ENCODE data around the gene CLEC5A.
"Not testable (repeated sequence)": the region's sequence is repeated elsewhere in the genome, so short reads cannot be mapped to it uniquely, and the experiment has no call there.

The CLEC5A gene

GRCh38 chr7:141906285-141906684 is 40.5 kb downstream of the CLEC5A start:
- no peak for DNase-seq
- 88% methylated on average over 4 of the region's 4 CpGs for WGBS (ENCODE audit: insufficient coverage)

DNA sequence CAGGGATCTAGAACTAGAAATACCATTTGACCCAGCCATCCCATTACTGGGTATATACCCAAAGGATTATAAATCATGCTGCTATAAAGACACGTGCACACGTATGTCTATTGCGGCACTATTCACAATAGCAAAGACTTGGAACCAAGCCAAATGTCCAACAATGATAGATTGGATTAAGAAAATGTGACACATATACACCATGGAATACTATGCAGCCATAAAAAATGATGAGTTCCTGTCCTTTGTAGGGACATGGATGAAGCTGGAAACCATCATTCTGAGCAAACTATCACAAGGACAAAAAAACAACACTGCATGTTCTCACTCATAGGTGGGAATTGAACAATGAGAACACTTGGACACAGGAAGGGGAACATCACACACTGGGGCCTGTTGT is 47.4 kb downstream of the CLEC5A start:
- DNase-seq; H3K9me3 ChIP-seq (ENCODE audit: control extremely low read depth in 1 of 5, control insufficient read depth in 4 of 5, insufficient read depth in 2 of 5, low read depth in 1 of 5, low read length in 4 of 5); POLR2A ChIA-PET; H3K4me1 ChIP-seq (ENCODE audit: control extremely low read depth in 1 of 4, control insufficient read depth in 4 of 4, insufficient read depth in 4 of 4, low read length in 3 of 4); H3K27me3 ChIP-seq (replicated peaks in 2 of 5; ENCODE audit: control insufficient read depth in 4 of 5, insufficient read depth in 5 of 5, low read length in 4 of 5); H3K4me3 ChIP-seq (ENCODE audit: control insufficient read depth in 1 of 7, extremely low read depth in 1 of 7, insufficient read depth in 4 of 7, low read depth in 2 of 7, low read length in 6 of 7); H3K27ac ChIP-seq (ENCODE audit: insufficient read depth in 1 of 2, low read depth in 1 of 2, low read length in 2 of 2, poor library complexity in 1 of 2, severe bottlenecking in 2 of 2); H3K36me3 ChIP-seq (ENCODE audit: control insufficient read depth in 4 of 4, insufficient read depth in 4 of 4, low read length in 3 of 4): not testable (repeated sequence)
- CTCF ChIA-PET, result interaction anchor here (0.6 kb wide), 1 partner anchor 85 kb away, joined by 3 read pairs; no protein-coding TSS in a partner anchor
- no CpG with 5 or more reads among the region's 3 CpGs for WGBS (ENCODE audit: insufficient coverage)

More at GRCh38 chr7:141906285-141906684, 40.5 kb downstream of the CLEC5A start:
- H3K4me1 ChIP-seq (ENCODE audit: control extremely low read depth in 1 of 4, control insufficient read depth in 4 of 4, insufficient read depth in 4 of 4, low read length in 3 of 4), result peaks cover 0 to 10% (median 0%) of the 10 kb centered on the region in 4 experiments
- POLR2A ChIA-PET, result no interaction called here
- H3K36me3 ChIP-seq (ENCODE audit: control insufficient read depth in 4 of 4, insufficient read depth in 4 of 4, low read length in 3 of 4), result no peaks in the 10 kb centered on the region
- no peak overlapping the region for H3K27ac ChIP-seq (ENCODE audit: insufficient read depth in 1 of 2, low read depth in 1 of 2, low read length in 2 of 2, poor library complexity in 1 of 2, severe bottlenecking in 2 of 2)
- H3K4me3 ChIP-seq (ENCODE audit: control insufficient read depth in 1 of 7, extremely low read depth in 1 of 7, insufficient read depth in 4 of 7, low read depth in 2 of 7, low read length in 6 of 7), result no peak overlapping the region
- no peaks in the 10 kb centered on the region for H3K27me3 ChIP-seq (replicated peaks in 2 of 5; ENCODE audit: control insufficient read depth in 4 of 5, insufficient read depth in 5 of 5, low read length in 4 of 5)
- CTCF ChIA-PET, result no interaction called here
- no peaks in the 10 kb centered on the region for H3K9me3 ChIP-seq (ENCODE audit: control extremely low read depth in 1 of 5, control insufficient read depth in 4 of 5, insufficient read depth in 2 of 5, low read depth in 1 of 5, low read length in 4 of 5)

DNA sequence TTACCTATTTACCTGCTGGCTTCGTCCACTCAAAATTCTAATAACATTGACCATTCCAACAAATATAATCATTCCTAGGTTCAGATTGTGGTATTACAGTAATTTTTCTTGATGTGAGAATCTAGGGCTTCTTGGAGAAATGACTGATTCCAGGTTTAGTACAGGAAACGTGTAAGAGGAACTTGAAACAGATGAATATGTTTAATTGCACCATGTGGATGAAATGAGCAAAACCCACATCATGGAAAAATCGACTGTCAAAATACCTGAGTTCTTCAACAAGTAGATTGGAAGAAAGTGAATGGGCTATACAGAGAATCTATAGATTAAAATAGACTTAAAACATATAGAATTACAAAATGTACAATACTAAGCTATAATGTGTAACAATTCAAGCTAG is 55.4 kb downstream of the CLEC5A start:
- Histone ChIP-seq H3K27ac (ENCODE audit: insufficient read depth in 1 of 2, low read depth in 1 of 2, low read length in 2 of 2, poor library complexity in 1 of 2, severe bottlenecking in 2 of 2) (no peak overlapping the region), H3K27me3 (replicated peaks in 2 of 5; ENCODE audit: control insufficient read depth in 4 of 5, insufficient read depth in 5 of 5, low read length in 4 of 5) (no peaks in the 10 kb centered on the region), H3K36me3 (ENCODE audit: control insufficient read depth in 4 of 4, insufficient read depth in 4 of 4, low read length in 3 of 4) (no peaks in the 10 kb centered on the region), H3K9me3 (ENCODE audit: control extremely low read depth in 1 of 5, control insufficient read depth in 4 of 5, insufficient read depth in 2 of 5, low read depth in 1 of 5, low read length in 4 of 5) (no peaks in the 10 kb centered on the region), H3K4me3 (ENCODE audit: control insufficient read depth in 1 of 7, extremely low read depth in 1 of 7, insufficient read depth in 4 of 7, low read depth in 2 of 7, low read length in 6 of 7) (no peak overlapping the region), H3K4me1 (ENCODE audit: control extremely low read depth in 1 of 4, control insufficient read depth in 4 of 4, insufficient read depth in 4 of 4, low read length in 3 of 4) (peaks cover 0 to 10% (median 0%) of the 10 kb centered on the region in 4 experiments)
- CTCF ChIA-PET, result no interaction called here
- POLR2A ChIA-PET, result no interaction called here
- WGBS (ENCODE audit: insufficient coverage), result no CpG with 5 or more reads among the region's 3 CpGs
- no peak for DNase-seq

DNA sequence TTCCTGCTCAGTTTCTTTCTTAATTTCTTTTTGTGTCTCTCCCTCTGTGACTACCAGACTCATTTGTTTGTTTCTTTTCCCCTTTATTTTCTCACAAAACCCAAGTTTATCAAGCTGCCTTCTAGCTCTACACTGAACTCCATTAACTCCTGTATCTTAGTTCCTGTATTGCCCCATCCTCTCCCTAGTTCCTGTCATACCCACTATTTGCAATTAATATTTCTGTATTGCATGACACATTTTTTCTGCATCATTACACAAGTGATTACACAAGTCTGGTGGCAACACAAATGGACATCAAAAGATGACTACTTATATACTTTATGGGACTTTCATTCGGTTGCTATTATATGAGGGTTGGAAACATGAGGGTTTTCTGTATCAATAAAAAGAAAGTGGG is 57.5 kb downstream of the CLEC5A start:
- WGBS (ENCODE audit: insufficient coverage), result no CpG with 5 or more reads among the region's 1 CpG

DNA sequence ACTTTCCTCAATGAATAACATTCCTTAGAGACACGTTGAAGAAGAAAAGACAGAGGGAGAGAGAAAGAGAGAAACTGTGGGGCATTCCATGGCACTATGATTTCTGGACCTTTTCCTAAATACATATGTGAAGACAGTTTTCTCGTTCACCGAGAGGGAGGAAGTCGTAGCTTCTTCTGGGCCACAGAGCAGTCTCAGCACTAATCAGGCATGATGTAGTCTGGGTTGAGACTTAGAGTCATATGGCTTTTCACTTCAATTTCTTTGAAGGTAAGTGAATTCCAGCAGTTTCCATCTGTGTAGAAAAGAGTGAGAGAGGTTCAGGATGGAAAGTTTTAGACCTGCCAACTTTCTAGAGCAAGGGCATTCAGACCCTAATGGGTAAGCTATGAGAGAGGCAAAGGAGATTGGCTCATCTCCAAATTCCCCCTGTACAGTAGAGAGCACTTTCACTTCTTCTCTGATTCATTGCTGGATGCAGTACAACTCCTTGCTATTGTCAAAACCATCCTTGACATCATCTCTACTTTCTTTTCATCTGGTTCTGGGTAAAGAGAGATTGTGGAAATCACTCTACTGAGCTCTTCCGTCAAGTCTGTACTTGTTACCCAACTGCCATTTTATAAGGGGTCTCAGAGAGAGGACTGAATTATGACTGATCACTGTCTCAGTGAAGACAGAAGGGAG is 62.1 kb downstream of the CLEC5A start:
- CTCF ChIA-PET, result no interaction called here
- peaks cover 0 to 8% (median 0%) of the 10 kb centered on the region in 4 experiments for H3K4me1 ChIP-seq (ENCODE audit: control extremely low read depth in 1 of 4, control insufficient read depth in 4 of 4, insufficient read depth in 4 of 4, low read length in 3 of 4)

More for the DNA sequence above, 57.5 kb downstream of the CLEC5A start:
- H3K27me3 ChIP-seq (replicated peaks in 2 of 5; ENCODE audit: control insufficient read depth in 4 of 5, insufficient read depth in 5 of 5, low read length in 4 of 5), result no peaks in the 10 kb centered on the region
- no peak overlapping the region for H3K4me3 ChIP-seq (ENCODE audit: control insufficient read depth in 1 of 7, extremely low read depth in 1 of 7, insufficient read depth in 4 of 7, low read depth in 2 of 7, low read length in 6 of 7)
- peak in 2 of 3 donors; percentile 8 to 22 for DNase-seq
- H3K36me3 ChIP-seq (ENCODE audit: control insufficient read depth in 4 of 4, insufficient read depth in 4 of 4, low read length in 3 of 4), result no peaks in the 10 kb centered on the region
- ChIA-PET CTCF (no interaction called here), POLR2A (no interaction called here)
- no peaks in the 10 kb centered on the region for H3K9me3 ChIP-seq (ENCODE audit: control extremely low read depth in 1 of 5, control insufficient read depth in 4 of 5, insufficient read depth in 2 of 5, low read depth in 1 of 5, low read length in 4 of 5)
- H3K4me1 ChIP-seq (ENCODE audit: control extremely low read depth in 1 of 4, control insufficient read depth in 4 of 4, insufficient read depth in 4 of 4, low read length in 3 of 4), result peaks cover 0 to 10% (median 0%) of the 10 kb centered on the region in 4 experiments
- no peak overlapping the region for H3K27ac ChIP-seq (ENCODE audit: insufficient read depth in 1 of 2, low read depth in 1 of 2, low read length in 2 of 2, poor library complexity in 1 of 2, severe bottlenecking in 2 of 2)

GRCh38 chr7:141880960-141881359 is 65.8 kb downstream of the CLEC5A start:
- Histone ChIP-seq H3K9me3 (ENCODE audit: control extremely low read depth in 1 of 5, control insufficient read depth in 4 of 5, insufficient read depth in 2 of 5, low read depth in 1 of 5, low read length in 4 of 5) (peaks cover 0 to 5% (median 0%) of the 10 kb centered on the region in 5 experiments), H3K4me3 (ENCODE audit: control insufficient read depth in 1 of 7, extremely low read depth in 1 of 7, insufficient read depth in 4 of 7, low read depth in 2 of 7, low read length in 6 of 7) (no peak overlapping the region), H3K27me3 (replicated peaks in 2 of 5; ENCODE audit: control insufficient read depth in 4 of 5, insufficient read depth in 5 of 5, low read length in 4 of 5) (no peaks in the 10 kb centered on the region), H3K27ac (ENCODE audit: insufficient read depth in 1 of 2, low read depth in 1 of 2, low read length in 2 of 2, poor library complexity in 1 of 2, severe bottlenecking in 2 of 2) (no peak overlapping the region), H3K36me3 (ENCODE audit: control insufficient read depth in 4 of 4, insufficient read depth in 4 of 4, low read length in 3 of 4) (no peaks in the 10 kb centered on the region), H3K4me1 (ENCODE audit: control extremely low read depth in 1 of 4, control insufficient read depth in 4 of 4, insufficient read depth in 4 of 4, low read length in 3 of 4) (no peaks in the 10 kb centered on the region)
- POLR2A ChIA-PET, result no interaction called here
- WGBS (ENCODE audit: insufficient coverage), result 67% methylated on average over 3 of the region's 5 CpGs
- DNase-seq, result no peak
- CTCF ChIA-PET, result no interaction called here

More for the DNA sequence above, 62.1 kb downstream of the CLEC5A start:
- POLR2A ChIA-PET, result no interaction called here
- Histone ChIP-seq H3K27me3 (replicated peaks in 2 of 5; ENCODE audit: control insufficient read depth in 4 of 5, insufficient read depth in 5 of 5, low read length in 4 of 5) (no peaks in the 10 kb centered on the region), H3K9me3 (ENCODE audit: control extremely low read depth in 1 of 5, control insufficient read depth in 4 of 5, insufficient read depth in 2 of 5, low read depth in 1 of 5, low read length in 4 of 5) (no peaks in the 10 kb centered on the region), H3K27ac (ENCODE audit: insufficient read depth in 1 of 2, low read depth in 1 of 2, low read length in 2 of 2, poor library complexity in 1 of 2, severe bottlenecking in 2 of 2) (no peak overlapping the region), H3K4me3 (ENCODE audit: control insufficient read depth in 1 of 7, extremely low read depth in 1 of 7, insufficient read depth in 4 of 7, low read depth in 2 of 7, low read length in 6 of 7) (no peak overlapping the region), H3K36me3 (ENCODE audit: control insufficient read depth in 4 of 4, insufficient read depth in 4 of 4, low read length in 3 of 4) (no peaks in the 10 kb centered on the region)
- WGBS (ENCODE audit: insufficient coverage), result 91% methylated on average over 4 of the region's 5 CpGs
- no peak for DNase-seq

- 93% methylated on average over 3 of the region's 3 CpGs for WGBS (ENCODE audit: insufficient coverage)
- ChIA-PET POLR2A (no interaction called here), CTCF (no interaction called here)
- Histone ChIP-seq H3K27ac (ENCODE audit: insufficient read depth in 1 of 2, low read depth in 1 of 2, low read length in 2 of 2, poor library complexity in 1 of 2, severe bottlenecking in 2 of 2) (no peak overlapping the region), H3K27me3 (replicated peaks in 2 of 5; ENCODE audit: control insufficient read depth in 4 of 5, insufficient read depth in 5 of 5, low read length in 4 of 5) (no peaks in the 10 kb centered on the region), H3K9me3 (ENCODE audit: control extremely low read depth in 1 of 5, control insufficient read depth in 4 of 5, insufficient read depth in 2 of 5, low read depth in 1 of 5, low read length in 4 of 5) (peaks cover 0 to 7% (median 0%) of the 10 kb centered on the region in 5 experiments), H3K4me1 (ENCODE audit: control extremely low read depth in 1 of 4, control insufficient read depth in 4 of 4, insufficient read depth in 4 of 4, low read length in 3 of 4) (no peaks in the 10 kb centered on the region), H3K4me3 (ENCODE audit: control insufficient read depth in 1 of 7, extremely low read depth in 1 of 7, insufficient read depth in 4 of 7, low read depth in 2 of 7, low read length in 6 of 7) (no peak overlapping the region), H3K36me3 (ENCODE audit: control insufficient read depth in 4 of 4, insufficient read depth in 4 of 4, low read length in 3 of 4) (no peaks in the 10 kb centered on the region)
- DNase-seq, result no peak
These were observed 69.4 kb downstream of the CLEC5A start for GRCh38 chr7:141877365-141877764.

All from common myeloid progenitor, CD34-positive (primary cell).